ENCODE results near the gene GPANK1. TPM values are rescaled to one million over a fixed set of nuclear protein-coding genes. Genes with fewer than 3 reads are reported as not detected.
A peak's percentile ranks its signal among the peaks of the same experiment; 100 is the strongest.

The GPANK1 gene
- total RNA-seq, 1 donor from 2014 or later: 21.0 TPM

DNA sequence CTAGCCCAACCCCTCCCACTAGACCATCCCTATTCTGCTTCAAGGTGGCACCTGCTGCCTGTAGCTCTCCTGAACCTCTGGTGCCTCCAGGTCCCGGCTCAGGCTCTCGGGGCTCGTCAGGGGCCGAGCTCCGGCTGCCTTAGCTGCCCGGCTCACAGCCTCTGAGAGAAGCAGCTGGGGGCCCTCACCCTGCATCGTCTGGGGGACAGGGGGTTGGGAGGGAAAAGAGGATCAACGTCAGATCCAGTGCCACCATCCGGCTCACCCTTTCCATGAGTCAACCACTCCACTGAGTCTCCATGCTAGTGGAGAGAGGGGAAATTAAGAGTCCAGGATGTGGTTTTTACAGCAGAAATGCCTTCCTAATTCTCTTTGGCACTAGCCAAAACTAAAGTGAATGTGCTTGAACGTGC, 25.3 kb downstream of the GPANK1 start:
- H3K4me3 ChIP-seq: no peak overlapping the region
- H3K4me1 ChIP-seq: no peaks in the 10 kb centered on the region
- peaks cover 40% of the 10 kb centered on the region for H4K20me1 ChIP-seq (ENCODE audit: low read depth)
- H3K9me3 ChIP-seq (ENCODE audit: low read depth): no peaks in the 10 kb centered on the region
- Mint-ChIP-seq H3K36me3 (peaks cover 43% of the 10 kb centered on the region), H3K4me1 (no peaks in the 10 kb centered on the region), H3K9me3 (no peaks in the 10 kb centered on the region), H3K27me3 (ENCODE audit: insufficient read depth, low read depth) (peaks cover 2% of the 10 kb centered on the region), H3K27ac (no peak overlapping the region), H3K4me3 (no peak overlapping the region)
- H3K27me3 ChIP-seq: no peaks in the 10 kb centered on the region
- no peak overlapping the region for H3K9ac ChIP-seq
- peaks cover 58% of the 10 kb centered on the region for H3F3A ChIP-seq (ENCODE audit: low read depth)
- no peak for DNase-seq (ENCODE audit: low spot score)
- TF ChIP-seq EZH2phosphoT487 (IDR thresholded peaks at IDR 0.05): no peak
- H3K4me2 ChIP-seq: no peak overlapping the region
- no peak overlapping the region for H3K27ac ChIP-seq
- H3K36me3 ChIP-seq: no peaks in the 10 kb centered on the region
- H3K79me2 ChIP-seq (ENCODE audit: low read depth): no peaks in the 10 kb centered on the region
- no peak overlapping the region for H2AFZ ChIP-seq (replicated peaks)

GRCh38 chr6:31639043-31639442, 25.8 kb downstream of the GPANK1 start:
- no peak overlapping the region for H3K4me3 ChIP-seq
- peaks cover 44% of the 10 kb centered on the region for H4K20me1 ChIP-seq (ENCODE audit: low read depth)
- peaks cover 3% of the 10 kb centered on the region for H3K79me2 ChIP-seq (ENCODE audit: low read depth)
- peaks cover 62% of the 10 kb centered on the region for H3F3A ChIP-seq (ENCODE audit: low read depth)
- H3K27me3 ChIP-seq: no peaks in the 10 kb centered on the region
- H3K4me1 Mint-ChIP-seq: no peaks in the 10 kb centered on the region
- no peak overlapping the region for H3K27ac Mint-ChIP-seq
- no peak overlapping the region for H3K4me2 ChIP-seq
- no peak overlapping the region for H3K9ac ChIP-seq
- no peak overlapping the region for H2AFZ ChIP-seq (replicated peaks)
- H3K4me1 ChIP-seq: no peaks in the 10 kb centered on the region
- H3K4me3 Mint-ChIP-seq: no peak overlapping the region
- H3K36me3 Mint-ChIP-seq: peaks cover 45% of the 10 kb centered on the region
- H3K9me3 Mint-ChIP-seq: no peaks in the 10 kb centered on the region
- TF ChIP-seq EZH2 (IDR thresholded peaks at IDR 0.05) (no peak), EZH2phosphoT487 (IDR thresholded peaks at IDR 0.05) (no peak)
- TF ChIP-seq, protein P1, sequence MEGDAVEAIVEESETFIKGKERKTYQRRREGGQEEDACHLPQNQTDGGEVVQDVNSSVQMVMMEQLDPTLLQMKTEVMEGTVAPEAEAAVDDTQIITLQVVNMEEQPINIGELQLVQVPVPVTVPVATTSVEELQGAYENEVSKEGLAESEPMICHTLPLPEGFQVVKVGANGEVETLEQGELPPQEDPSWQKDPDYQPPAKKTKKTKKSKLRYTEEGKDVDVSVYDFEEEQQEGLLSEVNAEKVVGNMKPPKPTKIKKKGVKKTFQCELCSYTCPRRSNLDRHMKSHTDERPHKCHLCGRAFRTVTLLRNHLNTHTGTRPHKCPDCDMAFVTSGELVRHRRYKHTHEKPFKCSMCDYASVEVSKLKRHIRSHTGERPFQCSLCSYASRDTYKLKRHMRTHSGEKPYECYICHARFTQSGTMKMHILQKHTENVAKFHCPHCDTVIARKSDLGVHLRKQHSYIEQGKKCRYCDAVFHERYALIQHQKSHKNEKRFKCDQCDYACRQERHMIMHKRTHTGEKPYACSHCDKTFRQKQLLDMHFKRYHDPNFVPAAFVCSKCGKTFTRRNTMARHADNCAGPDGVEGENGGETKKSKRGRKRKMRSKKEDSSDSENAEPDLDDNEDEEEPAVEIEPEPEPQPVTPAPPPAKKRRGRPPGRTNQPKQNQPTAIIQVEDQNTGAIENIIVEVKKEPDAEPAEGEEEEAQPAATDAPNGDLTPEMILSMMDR (IDR thresholded peaks at IDR 0.05): no peak
- H3K27ac ChIP-seq: no peak overlapping the region
- H3K9me3 ChIP-seq (ENCODE audit: low read depth): no peaks in the 10 kb centered on the region
- no peak for DNase-seq (ENCODE audit: low spot score)
- peaks cover 2% of the 10 kb centered on the region for H3K27me3 Mint-ChIP-seq (ENCODE audit: insufficient read depth, low read depth)
- H3K36me3 ChIP-seq: peaks cover under 1% of the 10 kb centered on the region

GRCh38 chr6:31636698-31637596, 27.9 kb downstream of the GPANK1 start:
- Histone ChIP-seq H3K27me3 (no peaks in the 10 kb centered on the region), H3K4me3 (no peak overlapping the region), H2AFZ (replicated peaks) (no peak overlapping the region), H3K4me1 (no peaks in the 10 kb centered on the region), H3K27ac (peak overlapping the region; percentile 37), H3F3A (ENCODE audit: low read depth) (peaks cover 81% of the 10 kb centered on the region), H3K79me2 (ENCODE audit: low read depth) (peaks cover 21% of the 10 kb centered on the region), H3K9ac (no peak overlapping the region), H4K20me1 (ENCODE audit: low read depth) (peaks cover 57% of the 10 kb centered on the region), H3K4me2 (no peak overlapping the region), H3K36me3 (peaks cover 3% of the 10 kb centered on the region), H3K9me3 (ENCODE audit: low read depth) (no peaks in the 10 kb centered on the region)
- no peak for TF ChIP-seq EZH2phosphoT487 (IDR thresholded peaks at IDR 0.05)
- no peak for TF ChIP-seq EZH2 (IDR thresholded peaks at IDR 0.05)
- TF ChIP-seq, protein P1 (IDR thresholded peaks at IDR 0.05): no peak
- Mint-ChIP-seq H3K9me3 (no peaks in the 10 kb centered on the region), H3K36me3 (peaks cover 50% of the 10 kb centered on the region), H3K27ac (no peak overlapping the region), H3K4me1 (peaks cover 2% of the 10 kb centered on the region), H3K4me3 (no peak overlapping the region), H3K27me3 (ENCODE audit: insufficient read depth, low read depth) (peaks cover 2% of the 10 kb centered on the region)
- no peak for DNase-seq (ENCODE audit: low spot score)

Data from neural progenitor cell (in vitro differentiated cells).